LNCaP clone FGC (cell line): ENCODE data around the gene RAP1GDS1.

Experiments used
- DNase-seq: peaks from one replicate; pipeline ENCODE4 v3.0.0-alpha.2; 2011; ENCODE audit warnings: low read depth
- H3K4me3 ChIP-seq: 2 replicates; pipeline ENCODE4 v1.5.1; 2011; ENCODE audit warnings: mild to moderate bottlenecking, low read depth, low read length, control low read depth
- TF ChIP-seq, protein P1 (sequence below): IDR thresholded peaks from 2 replicates; pipeline ENCODE4 v1.5.1; 2012; ENCODE audit warnings: mild to moderate bottlenecking; ENCODE audit not compliant: control insufficient read depth, insufficient read depth; ENCODE audit errors: extremely low read depth

RAP1GDS1 gene

DNA sequence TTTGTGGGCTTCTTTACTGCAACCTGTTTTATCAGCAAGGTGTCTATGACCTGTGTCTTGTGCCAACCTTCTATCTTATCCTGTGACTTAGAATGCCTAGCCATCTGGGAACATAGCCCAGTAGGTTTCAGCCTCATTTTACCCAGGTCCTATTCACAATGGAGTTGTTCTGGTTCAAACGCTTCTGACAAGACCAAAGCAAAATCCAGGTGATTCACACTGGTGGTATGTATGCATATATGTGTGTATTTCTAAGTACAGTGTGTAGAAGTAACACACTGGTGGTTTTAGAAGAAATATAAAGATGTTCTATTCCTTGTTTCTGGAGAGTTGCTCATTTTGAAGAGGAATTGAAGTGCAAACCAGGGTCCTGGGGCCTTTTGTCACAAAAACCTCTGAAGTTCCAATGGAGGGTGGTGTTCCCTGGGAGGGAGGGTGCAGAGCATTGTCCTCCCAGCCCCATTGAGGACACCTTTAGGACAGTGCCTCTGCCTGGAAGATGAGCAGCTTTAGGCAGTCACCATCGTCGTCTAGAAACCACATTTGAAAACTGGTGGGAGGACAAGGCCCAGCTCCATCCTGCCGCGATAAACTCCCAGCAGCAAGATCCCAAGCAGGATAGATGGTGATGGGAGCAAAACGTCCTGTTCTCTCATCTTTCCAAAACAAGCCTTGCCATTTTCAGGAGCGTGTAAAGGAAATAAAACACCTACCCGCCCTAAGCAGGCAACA is 205.8 kb downstream of the RAP1GDS1 start:
- TF ChIP-seq, protein P1, sequence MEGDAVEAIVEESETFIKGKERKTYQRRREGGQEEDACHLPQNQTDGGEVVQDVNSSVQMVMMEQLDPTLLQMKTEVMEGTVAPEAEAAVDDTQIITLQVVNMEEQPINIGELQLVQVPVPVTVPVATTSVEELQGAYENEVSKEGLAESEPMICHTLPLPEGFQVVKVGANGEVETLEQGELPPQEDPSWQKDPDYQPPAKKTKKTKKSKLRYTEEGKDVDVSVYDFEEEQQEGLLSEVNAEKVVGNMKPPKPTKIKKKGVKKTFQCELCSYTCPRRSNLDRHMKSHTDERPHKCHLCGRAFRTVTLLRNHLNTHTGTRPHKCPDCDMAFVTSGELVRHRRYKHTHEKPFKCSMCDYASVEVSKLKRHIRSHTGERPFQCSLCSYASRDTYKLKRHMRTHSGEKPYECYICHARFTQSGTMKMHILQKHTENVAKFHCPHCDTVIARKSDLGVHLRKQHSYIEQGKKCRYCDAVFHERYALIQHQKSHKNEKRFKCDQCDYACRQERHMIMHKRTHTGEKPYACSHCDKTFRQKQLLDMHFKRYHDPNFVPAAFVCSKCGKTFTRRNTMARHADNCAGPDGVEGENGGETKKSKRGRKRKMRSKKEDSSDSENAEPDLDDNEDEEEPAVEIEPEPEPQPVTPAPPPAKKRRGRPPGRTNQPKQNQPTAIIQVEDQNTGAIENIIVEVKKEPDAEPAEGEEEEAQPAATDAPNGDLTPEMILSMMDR: no peak
- no peak overlapping the region for H3K4me3 ChIP-seq
- DNase-seq: no peak

GRCh38 chr4:98467627-98468072 is 206.5 kb downstream of the RAP1GDS1 start:
- H3K4me3 ChIP-seq: peak overlapping the region; percentile 40
- DNase-seq: peak; percentile 78
- TF ChIP-seq, protein P1: peak; percentile 86

DNA sequence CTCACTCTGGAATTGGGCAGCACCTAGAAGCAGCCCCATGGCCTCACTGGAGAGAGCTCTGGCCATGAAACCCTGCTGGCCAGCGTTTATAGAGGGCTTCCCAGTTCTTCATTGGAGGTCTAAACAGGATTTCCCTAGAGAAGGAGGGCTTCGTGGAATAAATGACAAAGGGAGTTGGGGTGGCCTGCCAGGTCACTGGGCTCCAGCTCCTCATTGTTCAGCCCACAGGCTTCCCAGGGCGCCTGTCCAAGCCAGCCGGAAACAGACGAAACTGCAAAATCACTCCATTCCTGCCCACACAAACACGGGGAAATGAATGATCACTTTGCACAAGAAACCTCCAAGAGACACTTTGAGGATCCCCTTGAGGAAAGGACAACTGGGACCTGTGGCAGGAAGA is 207.5 kb downstream of the RAP1GDS1 start:
- TF ChIP-seq, protein P1: no peak
- DNase-seq: no peak
- H3K4me3 ChIP-seq: no peak overlapping the region

DNA sequence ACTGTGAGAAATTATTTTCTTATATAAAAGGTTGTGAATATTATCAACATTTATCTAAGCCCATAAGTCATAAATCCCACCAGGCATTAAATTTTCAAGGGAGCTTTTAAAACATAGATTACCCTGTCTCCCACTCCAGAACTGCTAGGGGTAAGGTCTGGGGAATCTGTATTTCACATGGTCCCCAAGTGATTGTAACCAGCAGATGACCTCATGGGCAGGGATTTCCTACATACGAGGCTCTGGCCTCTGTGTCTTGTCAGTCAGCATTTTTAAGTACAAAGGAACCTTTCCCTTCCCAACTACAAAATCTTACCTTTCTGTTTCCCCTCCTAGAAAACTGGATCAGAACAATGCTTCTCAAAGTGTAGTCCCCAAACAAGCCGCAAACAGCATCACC is 208.6 kb downstream of the RAP1GDS1 start:
- TF ChIP-seq, protein P1: no peak

DNA sequence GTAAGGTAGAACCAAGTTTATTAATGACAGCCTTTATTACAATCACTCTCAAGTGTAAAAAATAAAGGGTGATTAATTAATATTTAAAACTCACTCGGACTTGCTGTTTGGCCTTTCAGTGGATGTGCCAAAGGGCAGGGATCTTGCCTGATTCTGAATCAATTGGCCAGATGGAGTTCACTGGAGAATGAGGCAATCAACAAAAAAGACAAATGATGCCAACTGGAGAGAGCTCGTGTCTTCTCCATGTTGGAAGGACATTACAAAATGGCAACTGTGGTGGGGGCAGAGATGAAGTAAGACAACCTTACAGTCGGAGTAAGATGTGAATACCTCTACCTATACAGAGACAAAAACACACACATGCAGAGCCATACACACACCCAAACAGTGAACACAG is 209.2 kb downstream of the RAP1GDS1 start:
- TF ChIP-seq, protein P1: no peak
- DNase-seq: no peak
- H3K4me3 ChIP-seq: no peak overlapping the region

More for the DNA sequence above, 208.6 kb downstream of the RAP1GDS1 start:
- no peak for DNase-seq
- no peak overlapping the region for H3K4me3 ChIP-seq

- no peak for DNase-seq
- H3K4me3 ChIP-seq: no peak overlapping the region
Observed at GRCh38 chr4:98470831-98471230, 209.6 kb downstream of the RAP1GDS1 start.

More at GRCh38 chr4:98470831-98471230, 209.6 kb downstream of the RAP1GDS1 start:
- TF ChIP-seq, protein P1: no peak
